Fibroblast of gingiva (primary cell): ENCODE results near the gene SPAG8.

Experiments
- DNase-seq: peaks from one replicate; pipeline ENCODE4 v3.0.0-alpha.2; 2011; ENCODE audit warnings: low read depth

The SPAG8 gene

DNA sequence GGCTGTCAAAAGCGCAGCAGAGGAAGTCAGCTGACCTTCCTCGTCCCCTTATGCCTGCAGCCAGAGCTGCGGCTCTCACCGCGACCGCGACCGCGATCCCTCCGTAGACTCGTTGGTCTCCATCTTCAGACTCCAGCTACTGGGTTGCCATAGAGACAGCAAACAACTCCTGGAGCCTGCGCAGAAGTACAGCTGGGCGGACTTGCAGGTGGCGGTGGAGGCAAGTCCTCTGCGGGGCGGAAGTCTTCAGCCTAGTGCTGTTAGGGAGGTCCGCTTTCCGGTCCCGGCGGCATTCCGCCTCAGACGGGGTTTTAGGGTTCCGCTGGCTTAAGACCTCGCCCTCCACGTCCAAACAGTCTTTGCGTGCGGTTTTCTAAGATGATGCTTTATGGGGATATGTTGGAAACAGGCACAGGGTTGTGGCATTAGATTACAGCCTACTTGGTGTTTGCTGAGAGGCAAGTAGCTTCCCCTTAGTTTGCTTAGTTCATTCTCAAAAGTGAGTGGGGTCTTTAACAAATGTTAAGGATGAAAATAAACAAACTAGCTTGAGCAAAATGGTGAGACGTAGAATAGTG lies at the start of gene SPAG8:
TSS of gene SPAG8 (minus strand) at position 238 of the 578 bp plus-strand sequence. CDS start at position 123, 115 bp downstream.
- DNase-seq, result peak; percentile 96

DNA sequence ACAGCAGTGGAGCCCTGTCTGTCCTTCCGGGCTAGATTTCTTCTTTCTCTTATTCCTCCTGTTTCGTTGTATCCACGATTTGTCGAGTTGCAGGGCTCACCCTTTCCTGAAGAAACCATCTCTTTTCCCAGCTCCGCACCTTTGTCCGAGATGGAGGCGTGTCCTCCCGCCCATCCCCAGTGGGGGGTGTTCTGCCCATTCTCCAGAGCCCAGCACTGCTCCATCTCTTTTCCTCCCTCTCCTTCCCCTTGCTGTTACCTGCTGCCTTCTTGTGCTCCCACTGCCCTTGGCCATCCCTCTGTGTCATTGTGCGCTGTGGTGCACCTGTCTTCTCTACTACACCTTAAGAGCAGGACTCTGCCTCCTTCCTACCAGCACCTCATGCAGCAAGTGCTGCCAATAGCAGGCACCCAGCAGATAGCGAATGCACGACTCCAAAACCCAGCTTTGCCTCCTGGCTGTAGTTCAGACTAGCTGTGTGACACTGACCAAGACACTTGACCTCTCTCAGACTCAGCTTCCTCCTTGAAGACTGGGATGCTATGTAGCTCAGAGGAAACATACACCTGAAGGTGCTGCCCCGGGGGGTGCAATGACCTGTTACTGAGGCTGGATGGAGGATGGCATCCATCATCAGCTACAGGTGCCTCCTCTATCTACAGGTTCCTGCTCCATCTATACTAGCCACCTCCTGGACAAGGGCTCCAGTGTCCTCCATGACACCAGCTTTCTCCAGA lies 49.3 kb upstream of the SPAG8 start:
- DNase-seq, result no peak

DNA sequence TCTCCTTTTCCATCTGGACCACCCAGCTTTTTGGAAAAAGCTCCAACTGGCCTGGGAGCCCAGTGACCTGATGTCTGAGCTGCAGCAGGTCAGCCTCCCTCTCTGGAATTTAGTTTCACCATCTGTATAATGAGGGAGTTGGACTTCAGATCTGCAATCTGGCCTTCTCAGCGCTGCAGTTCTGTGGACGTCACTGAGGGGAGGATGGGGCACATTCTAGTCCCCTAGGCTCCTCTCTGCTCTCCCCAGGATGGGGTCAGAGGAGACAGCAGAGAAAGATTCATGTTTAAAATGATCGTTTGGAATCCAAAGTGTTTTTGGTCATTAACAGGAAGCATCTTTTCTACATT lies 47.9 kb upstream of the SPAG8 start:
- DNase-seq, result no peak

DNA sequence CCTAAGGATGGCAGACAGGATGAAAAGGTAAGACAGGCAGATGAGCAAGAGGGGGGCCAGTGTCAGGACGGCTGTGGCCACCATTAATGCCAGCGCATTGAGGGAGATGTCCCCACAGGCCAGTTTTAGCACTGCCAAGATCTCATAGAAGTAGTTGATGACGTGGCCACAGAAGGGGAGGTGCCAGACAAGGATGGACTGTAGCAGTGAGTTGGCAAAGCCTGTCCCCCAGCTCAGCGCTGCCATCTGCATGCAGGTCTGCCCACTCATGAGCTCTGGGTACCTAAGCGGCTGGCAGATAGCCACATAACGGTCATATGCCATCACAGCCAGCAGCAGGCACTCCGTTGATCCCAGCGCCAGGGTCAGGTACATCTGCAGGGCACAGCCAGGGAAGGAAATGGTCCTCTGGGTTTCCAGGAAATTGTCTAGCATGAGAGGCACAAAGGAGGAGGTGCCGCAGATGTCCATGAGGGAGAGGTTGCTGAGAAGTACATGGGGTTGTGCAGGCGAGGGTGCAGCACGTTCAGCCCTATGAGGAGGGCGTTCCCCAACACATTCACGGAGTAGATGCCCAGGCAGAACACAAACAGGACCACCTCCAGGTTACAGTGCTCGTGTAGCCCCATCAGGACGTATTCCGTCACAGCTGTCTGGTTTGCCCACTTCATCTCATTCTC lies 47.4 kb upstream of the SPAG8 start:
- DNase-seq, result peak; percentile 18

GRCh38 chr9:35858458-35858857 lies 46.4 kb upstream of the SPAG8 start:
- DNase-seq, result no peak

DNA sequence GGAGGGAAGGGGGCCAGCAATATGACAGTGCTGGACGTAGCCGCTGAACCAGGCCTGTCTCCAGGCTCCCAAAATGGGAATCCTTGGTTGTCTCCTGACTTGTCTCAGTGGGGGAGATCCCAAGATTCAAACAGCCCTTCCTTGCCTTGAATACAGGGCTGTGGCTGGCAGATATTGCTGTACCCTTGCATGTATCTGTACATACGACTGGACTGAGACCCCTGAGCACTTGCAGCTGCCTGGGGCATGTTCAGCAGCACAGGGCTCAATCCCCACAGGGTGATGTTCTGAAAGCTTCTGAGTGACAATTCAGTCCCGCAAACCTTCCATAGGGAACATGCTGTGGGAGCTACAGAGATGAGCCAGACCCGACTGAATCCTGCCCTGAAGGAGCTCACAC lies 44.8 kb upstream of the SPAG8 start:
- DNase-seq, result no peak

- no peak for DNase-seq
Measured at GRCh38 chr9:35856206-35856605, 44.1 kb upstream of the SPAG8 start.

GRCh38 chr9:35854091-35854762 lies 42.2 kb upstream of the SPAG8 start:
- no peak for DNase-seq

DNA sequence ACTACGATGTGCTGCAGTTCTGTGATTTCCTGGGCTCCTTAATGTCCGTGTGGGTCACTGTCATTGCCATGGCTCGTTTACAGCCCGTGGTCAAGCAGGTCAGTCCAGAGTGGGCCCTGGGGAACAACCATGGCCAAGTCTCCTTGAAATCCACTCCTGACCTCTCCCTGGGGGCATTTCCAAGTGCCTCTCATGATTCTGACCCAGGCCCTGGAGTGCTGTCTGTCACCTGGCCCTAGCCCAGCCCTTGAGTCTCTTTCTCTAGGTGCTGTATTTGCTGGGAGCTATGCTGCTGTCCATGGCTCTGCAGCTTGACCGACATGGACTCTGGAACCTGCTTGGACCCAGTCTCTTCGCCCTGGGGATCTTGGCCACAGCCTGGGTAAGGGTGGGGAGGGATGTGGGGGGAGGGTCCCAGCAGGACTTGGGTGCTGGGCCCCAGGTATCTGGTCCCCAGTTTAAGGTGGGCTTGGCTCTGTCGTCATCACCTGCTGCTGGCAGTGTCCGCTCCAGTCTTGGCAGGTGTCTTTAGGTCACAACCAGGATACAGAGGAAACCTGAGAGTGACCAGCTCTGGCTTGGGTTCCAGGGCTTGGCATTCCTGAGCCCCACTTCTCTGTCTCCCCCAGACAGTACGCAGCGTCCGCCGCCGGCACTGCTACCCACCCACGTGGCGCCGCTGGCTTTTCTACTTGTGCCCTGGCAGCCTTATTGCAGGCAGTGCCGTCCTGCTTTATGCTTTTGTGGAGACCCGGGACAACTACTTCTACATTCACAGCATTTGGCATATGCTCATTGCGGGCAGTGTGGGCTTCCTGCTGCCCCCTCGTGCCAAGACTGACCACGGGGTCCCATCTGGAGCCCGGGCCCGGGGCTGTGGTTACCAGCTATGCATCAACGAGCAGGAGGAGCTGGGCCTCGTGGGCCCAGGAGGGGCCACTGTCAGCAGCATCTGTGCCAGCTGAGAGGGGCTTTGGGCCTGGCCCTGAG lies 41.1 kb upstream of the SPAG8 start:
- DNase-seq, result no peak

GRCh38 chr9:35852267-35852815 lies 40.3 kb upstream of the SPAG8 start:
- no peak for DNase-seq

GRCh38 chr9:35847792-35848572 lies 35.9 kb upstream of the SPAG8 start:
- peak; percentile 30 for DNase-seq

DNA sequence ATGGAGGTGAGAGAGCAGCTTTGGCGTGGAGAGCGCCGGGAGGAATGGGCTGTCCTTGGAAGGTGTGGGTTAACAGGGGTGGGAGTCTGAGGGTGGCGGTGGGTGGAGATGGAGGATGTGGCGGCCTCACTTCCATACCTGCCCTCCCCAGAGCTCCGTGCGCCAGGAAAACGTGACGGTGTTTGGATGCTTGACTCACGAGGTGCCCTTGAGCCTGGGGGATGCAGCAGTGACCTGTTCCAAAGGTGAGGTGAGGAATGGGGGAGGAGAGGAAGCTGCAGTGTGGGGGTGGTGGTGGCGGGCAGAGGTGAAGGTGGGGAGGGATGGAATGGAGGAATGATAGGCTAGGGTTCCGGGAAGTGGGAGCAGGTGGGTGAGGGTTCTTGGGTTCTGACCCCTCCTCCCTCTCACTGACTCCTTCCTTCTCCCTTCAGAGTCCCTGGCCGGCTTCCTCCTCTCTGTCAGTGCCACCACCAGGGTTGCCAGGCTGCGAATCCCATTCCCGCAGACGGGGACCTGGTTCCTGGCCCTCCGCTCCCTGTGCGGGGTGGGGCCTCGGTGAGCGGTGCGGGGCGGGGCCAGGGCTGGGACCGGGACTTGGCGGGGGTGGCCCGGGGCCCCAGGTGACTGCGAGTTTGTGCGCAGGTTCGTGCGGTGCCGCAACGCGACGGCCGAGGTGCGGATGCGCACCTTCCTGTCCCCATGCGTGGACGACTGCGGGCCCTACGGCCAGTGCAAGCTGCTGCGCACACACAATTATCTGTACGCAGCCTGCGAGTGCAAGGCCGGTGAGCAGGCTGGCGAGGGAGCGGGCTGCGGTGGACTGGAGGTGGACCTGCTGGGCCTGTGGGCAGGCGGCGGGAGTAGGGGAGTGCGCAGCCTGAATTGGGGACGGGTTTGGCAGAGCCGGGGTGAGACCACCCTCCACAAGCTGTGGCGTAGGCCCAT lies 34.0 kb upstream of the SPAG8 start:
- DNase-seq, result no peak

DNA sequence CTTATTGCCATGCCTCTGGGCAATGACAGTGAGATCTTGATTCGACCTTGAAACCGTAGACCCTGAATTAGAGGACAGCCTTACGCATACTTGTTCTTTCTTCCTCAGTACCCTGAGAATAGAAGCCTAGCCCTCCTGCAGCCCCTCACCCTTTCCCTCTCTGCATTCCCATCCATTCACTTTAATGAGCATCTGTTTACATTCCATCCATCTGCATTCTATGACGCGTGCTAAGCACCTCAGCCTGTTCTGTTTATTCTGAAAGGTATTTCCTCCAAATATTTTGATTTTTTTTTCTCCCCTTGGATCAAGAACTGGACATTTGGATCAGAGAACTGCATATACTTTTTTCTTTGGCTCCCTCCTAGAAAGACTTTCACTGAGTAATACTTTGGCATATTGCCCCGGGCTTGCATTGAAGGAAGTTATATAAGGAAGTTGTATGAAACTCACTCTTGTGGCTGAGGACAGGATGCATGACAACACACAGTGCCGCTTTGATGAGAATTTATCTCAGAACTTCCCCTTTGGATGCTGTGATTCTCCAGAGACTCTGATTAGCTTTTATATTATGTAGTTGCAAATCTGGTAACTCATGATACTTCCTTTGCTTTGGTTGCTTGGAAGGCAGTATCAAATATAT lies 32.7 kb upstream of the SPAG8 start:
- peak; percentile 87 for DNase-seq

GRCh38 chr9:35842795-35843194 lies 30.7 kb upstream of the SPAG8 start:
- DNase-seq, result no peak

DNA sequence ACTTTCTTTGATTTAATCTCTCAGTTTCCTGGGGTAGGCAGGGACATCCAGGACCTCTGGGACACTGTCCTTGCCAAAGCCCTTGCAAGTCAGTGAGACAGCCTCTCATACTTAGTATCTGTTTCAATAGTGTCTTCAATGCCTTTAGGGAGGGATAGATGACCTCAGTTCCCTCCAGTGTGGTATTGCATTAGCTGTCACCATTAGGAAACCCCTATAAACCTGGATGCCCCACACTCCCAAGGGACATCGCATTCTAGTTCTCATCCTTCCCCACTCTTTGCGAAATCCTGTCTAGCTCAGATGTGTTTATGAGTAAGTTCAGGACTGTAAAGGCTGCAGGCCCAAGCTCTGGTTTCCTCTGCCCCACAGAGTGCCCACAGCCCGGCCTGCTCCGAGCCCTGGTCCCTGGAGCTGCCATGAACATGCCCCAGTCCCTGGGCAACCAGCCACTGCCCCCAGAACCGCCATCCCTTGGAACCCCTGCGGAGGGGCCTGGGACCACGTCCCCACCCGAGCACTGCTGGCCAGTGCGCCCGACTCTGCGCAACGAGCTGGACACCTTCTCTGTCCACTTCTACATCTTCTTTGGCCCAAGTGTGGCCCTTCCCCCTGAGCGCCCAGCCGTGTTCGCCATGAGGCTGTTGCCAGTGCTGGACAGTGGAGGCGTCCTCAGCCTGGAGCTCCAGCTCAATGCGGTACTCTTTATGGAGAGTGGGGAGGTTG lies 30.1 kb upstream of the SPAG8 start:
- DNase-seq, result peak; percentile 76

- no peak for DNase-seq
Measured at GRCh38 chr9:35841645-35841900, 29.5 kb upstream of the SPAG8 start.

DNA sequence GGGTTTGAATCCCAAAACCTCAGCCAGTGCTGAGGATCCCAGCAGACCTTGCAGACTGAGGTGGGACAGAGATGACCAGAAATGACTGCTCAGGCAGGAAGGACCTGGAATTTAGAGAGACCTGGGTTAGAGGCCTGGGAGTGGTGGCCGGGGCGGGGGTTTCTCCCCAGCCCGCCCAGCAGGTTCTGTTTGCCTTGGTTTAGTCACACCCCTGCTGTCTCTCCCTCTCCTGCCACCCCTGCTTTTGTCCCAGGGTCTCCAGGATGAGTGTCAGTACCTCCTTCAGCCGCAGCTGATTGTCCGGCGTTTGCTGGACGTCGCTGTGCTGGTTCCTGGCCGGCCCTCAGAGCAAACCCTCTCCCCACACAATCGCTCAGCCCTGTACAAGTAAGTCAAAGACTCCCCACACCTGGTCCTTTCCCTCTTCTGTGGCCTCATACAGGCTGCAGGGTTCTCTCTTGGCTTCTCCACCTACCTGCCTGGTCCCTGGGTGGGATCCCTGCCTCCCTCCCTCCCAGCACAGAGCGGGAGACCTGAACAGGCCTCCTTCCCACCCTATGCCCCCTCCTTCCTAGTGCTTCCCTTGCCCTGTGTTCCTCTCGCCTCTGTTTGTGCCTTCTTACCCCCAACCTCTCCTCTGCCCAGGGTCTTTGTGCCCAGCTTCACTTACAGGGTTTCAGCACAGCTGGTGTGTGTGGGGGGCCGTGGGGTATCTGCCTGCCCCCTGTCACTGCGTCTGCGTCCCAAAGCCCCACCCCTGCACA lies 29.0 kb upstream of the SPAG8 start:
- no peak for DNase-seq

DNA sequence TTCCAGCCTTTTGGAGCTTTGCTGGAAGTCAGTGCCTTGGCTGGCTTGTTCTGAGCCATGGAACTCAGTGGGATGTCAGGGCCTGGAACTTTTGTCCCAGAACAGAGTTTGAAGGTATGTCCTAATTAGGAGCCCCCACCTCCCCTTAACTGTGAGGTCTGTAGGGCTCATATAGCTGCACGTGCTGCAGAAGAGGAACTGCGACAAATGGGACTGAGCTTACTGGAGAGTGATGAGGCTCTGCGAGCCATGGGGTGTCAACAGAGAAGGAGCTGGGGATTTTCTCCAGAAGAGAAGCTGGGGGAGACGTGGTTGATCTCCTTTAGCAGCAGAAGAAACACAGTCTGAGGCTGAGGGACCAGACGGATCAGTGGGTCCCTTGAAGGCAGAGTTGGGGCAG lies 27.9 kb upstream of the SPAG8 start:
- no peak for DNase-seq
